Gastroesophageal sphincter (tissue), 3 donors: ENCODE results near the gene TNFRSF12A.

Experiments used
- POLR2A ChIP-seq, 2 donors: fragments of 450-650 bp; IDR thresholded peaks; one replicate each; pipeline ENCODE4 v1.6.1; 2017; ENCODE audit warnings: antibody characterized with exemption in 2 of 2, mild to moderate bottlenecking in 2 of 2, moderate library complexity in 1 of 2
- POLR2AphosphoS5 ChIP-seq: sonication (generic); formaldehyde crosslinking; IDR thresholded peaks from one replicate; pipeline ENCODE4 v1.6.1; 2017; ENCODE audit warnings: antibody characterized with exemption
- TF ChIP-seq, protein P1 (sequence below), 4 experiments: fragments of 200-600 bp in 2 of 4; fragments of 450-650 bp in 2 of 4; sonication (generic) in 1 of 4; IDR thresholded peaks; one replicate each; pipeline ENCODE4 v1.5.1; 2017 to 2019; ENCODE audit warnings: antibody characterized with exemption in 4 of 4, mild to moderate bottlenecking in 2 of 4, moderate library complexity in 2 of 4

- TF ChIP-seq, protein P1, sequence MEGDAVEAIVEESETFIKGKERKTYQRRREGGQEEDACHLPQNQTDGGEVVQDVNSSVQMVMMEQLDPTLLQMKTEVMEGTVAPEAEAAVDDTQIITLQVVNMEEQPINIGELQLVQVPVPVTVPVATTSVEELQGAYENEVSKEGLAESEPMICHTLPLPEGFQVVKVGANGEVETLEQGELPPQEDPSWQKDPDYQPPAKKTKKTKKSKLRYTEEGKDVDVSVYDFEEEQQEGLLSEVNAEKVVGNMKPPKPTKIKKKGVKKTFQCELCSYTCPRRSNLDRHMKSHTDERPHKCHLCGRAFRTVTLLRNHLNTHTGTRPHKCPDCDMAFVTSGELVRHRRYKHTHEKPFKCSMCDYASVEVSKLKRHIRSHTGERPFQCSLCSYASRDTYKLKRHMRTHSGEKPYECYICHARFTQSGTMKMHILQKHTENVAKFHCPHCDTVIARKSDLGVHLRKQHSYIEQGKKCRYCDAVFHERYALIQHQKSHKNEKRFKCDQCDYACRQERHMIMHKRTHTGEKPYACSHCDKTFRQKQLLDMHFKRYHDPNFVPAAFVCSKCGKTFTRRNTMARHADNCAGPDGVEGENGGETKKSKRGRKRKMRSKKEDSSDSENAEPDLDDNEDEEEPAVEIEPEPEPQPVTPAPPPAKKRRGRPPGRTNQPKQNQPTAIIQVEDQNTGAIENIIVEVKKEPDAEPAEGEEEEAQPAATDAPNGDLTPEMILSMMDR (IDR thresholded peaks at IDR 0.05) = no peak
- TF ChIP-seq POLR2A (IDR thresholded peaks at IDR 0.05) (no peak), POLR2AphosphoS5 (no peak)
Observed at GRCh38 chr16:3035972-3036725, 16.0 kb downstream of the TNFRSF12A start.
